Neuron (in vitro differentiated cells): ENCODE data around the gene ASAP3.

Experiments
- H2AFZ ChIP-seq: one replicate; pipeline ENCODE4 v1.6.1; 2013; ENCODE audit warnings: low read depth, mild to moderate bottlenecking, inconsistent platforms, low read length, moderate library complexity
- H3K27me3 ChIP-seq: one replicate; pipeline ENCODE4 v1.6.1; 2013; ENCODE audit warnings: low read length; ENCODE audit not compliant: insufficient read depth
- H3K36me3 ChIP-seq: one replicate; pipeline ENCODE4 v1.6.1; 2013; ENCODE audit warnings: low read length; ENCODE audit not compliant: insufficient read depth
- H3K4me1 ChIP-seq: one replicate; pipeline ENCODE4 v1.6.1; 2013; ENCODE audit warnings: low read length; ENCODE audit not compliant: insufficient read depth
- H3K4me3 ChIP-seq: 2 replicates; pipeline ENCODE4 v1.5.1; 2013; ENCODE audit warnings: mild to moderate bottlenecking, low read length, moderate library complexity
- H3K9me3 ChIP-seq: one replicate; pipeline ENCODE4 v1.6.1; 2013; ENCODE audit warnings: low read length

ASAP3 gene

GRCh38 chr1:23428136-23428905 is 55.7 kb downstream of the ASAP3 start:
- Histone ChIP-seq H3K4me1 (no peaks in the 10 kb centered on the region), H3K9me3 (no peaks in the 10 kb centered on the region), H3K36me3 (peaks cover 62% of the 10 kb centered on the region), H3K27me3 (no peaks in the 10 kb centered on the region), H2AFZ (no peak overlapping the region), H3K4me3 (no peak overlapping the region)

DNA sequence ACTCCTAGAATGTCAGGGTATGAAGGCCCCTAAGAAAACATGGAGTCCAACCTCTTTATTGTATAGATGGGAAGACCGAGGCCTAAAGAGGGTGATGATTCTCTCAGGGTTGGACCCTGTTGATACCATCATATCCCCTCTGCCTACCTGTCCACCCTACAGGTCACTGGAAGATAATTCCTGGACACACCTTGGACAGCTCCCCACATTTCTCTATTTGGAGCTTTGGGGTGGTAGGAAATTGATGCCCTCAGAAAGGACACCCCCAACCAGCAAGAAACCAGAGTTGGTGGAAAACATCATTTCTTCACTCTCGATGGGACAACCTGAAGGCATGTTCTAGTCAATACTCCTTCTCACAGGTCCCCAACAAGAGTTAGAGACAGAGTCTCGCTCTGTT is 56.4 kb downstream of the ASAP3 start:
- no peaks in the 10 kb centered on the region for H3K27me3 ChIP-seq
- no peaks in the 10 kb centered on the region for H3K4me1 ChIP-seq
- H3K4me3 ChIP-seq, result no peak overlapping the region
- peaks cover 54% of the 10 kb centered on the region for H3K36me3 ChIP-seq
- H2AFZ ChIP-seq, result no peak overlapping the region
- no peaks in the 10 kb centered on the region for H3K9me3 ChIP-seq

DNA sequence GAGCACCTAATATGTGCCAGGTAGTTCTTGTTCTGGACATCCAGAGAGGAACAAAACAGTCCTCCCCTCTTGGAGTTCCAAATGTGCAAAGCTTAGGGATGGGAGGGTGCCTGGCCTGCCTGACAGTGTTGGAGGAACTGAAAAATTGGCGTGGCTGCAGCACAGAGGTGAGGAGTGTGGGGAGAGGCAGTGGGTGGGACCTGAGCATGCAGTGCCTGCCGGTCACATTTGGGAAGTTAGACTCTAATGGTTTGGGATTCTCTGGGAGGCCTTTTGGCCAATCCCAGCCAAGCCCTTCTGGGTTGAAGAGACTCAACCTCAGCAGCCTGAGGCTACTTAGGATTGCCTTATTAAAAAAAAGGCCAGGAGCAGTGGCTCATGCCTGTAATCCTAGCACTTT is 57.2 kb downstream of the ASAP3 start:
- no peak overlapping the region for H2AFZ ChIP-seq
- no peak overlapping the region for H3K4me3 ChIP-seq
- peaks cover 48% of the 10 kb centered on the region for H3K36me3 ChIP-seq
- no peaks in the 10 kb centered on the region for H3K4me1 ChIP-seq
- no peaks in the 10 kb centered on the region for H3K27me3 ChIP-seq
- no peaks in the 10 kb centered on the region for H3K9me3 ChIP-seq

GRCh38 chr1:23425193-23425494 is 58.8 kb downstream of the ASAP3 start:
- H3K36me3 ChIP-seq, result peaks cover 32% of the 10 kb centered on the region
- no peaks in the 10 kb centered on the region for H3K9me3 ChIP-seq
- no peak overlapping the region for H3K4me3 ChIP-seq
- H2AFZ ChIP-seq, result no peak overlapping the region
- H3K27me3 ChIP-seq, result no peaks in the 10 kb centered on the region
- H3K4me1 ChIP-seq, result no peaks in the 10 kb centered on the region

DNA sequence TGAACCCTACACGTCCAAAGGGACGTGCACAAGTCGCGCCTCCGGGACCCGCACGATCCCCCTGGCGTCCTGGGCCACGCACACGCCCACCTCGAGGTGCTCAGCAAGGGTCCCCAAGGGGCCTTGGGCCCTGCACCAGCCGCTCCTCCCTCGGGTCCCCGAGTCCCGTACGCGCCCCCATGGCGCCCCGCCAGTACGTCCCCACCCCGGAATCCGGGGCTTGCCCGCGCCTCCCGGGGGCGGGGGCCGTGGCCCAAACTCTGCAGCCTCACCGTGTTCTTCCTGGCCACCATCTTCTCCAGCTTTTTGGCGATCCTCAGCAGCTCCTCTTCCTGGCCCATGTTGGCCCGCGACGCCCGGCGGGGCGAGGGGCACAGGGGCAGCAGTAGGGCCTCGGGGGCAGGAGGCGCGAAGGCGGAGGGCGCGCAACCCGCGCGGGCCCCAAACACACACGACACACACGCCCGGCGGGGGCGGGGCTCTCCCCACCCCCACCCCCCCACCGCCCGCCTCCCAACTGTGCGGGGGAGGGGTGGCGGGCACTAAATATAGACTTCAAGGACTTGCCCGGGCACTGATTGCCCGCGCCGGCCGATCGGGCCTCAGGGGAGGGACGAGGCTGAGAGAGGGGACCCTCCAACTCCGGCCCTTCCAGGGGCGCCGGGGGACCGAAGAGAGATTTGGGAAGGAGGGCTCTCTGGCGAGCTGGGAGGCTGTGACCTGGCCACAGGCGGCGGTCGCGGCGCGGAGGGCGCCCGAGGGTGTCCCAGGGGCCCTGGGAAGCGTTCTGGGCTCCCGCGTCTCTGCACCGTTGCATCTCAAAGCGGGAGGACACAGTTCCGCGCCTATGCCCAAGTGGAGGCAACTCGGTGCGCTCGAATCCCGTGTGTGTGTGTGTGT is 59.4 kb downstream of the ASAP3 start, which contains the start of gene TCEA3:
TSS of gene TCEA3 (minus strand) at position 456 of the 900 bp plus-strand sequence. CDS start at position 341, 115 bp downstream.
- Histone ChIP-seq H3K4me1 (no peaks in the 10 kb centered on the region), H3K36me3 (peaks cover 26% of the 10 kb centered on the region), H2AFZ (no peak within 1 kb of the TSS), H3K27me3 (no peaks in the 10 kb centered on the region), H3K9me3 (no peaks in the 10 kb centered on the region), H3K4me3 (no peak within 1 kb of the TSS)

GRCh38 chr1:23423415-23424292 is 60.3 kb downstream of the ASAP3 start:
- H3K4me1 ChIP-seq, result peaks cover 6% of the 10 kb centered on the region
- no peak overlapping the region for H2AFZ ChIP-seq
- H3K27me3 ChIP-seq, result no peaks in the 10 kb centered on the region
- H3K4me3 ChIP-seq, result no peak overlapping the region
- H3K36me3 ChIP-seq, result peaks cover 18% of the 10 kb centered on the region
- no peaks in the 10 kb centered on the region for H3K9me3 ChIP-seq

- Histone ChIP-seq H2AFZ (no peak overlapping the region), H3K27me3 (no peaks in the 10 kb centered on the region), H3K4me3 (no peak overlapping the region), H3K36me3 (peaks cover 13% of the 10 kb centered on the region), H3K9me3 (no peaks in the 10 kb centered on the region), H3K4me1 (peaks cover 6% of the 10 kb centered on the region)
Observed at GRCh38 chr1:23422941-23423340, 61.0 kb downstream of the ASAP3 start.

DNA sequence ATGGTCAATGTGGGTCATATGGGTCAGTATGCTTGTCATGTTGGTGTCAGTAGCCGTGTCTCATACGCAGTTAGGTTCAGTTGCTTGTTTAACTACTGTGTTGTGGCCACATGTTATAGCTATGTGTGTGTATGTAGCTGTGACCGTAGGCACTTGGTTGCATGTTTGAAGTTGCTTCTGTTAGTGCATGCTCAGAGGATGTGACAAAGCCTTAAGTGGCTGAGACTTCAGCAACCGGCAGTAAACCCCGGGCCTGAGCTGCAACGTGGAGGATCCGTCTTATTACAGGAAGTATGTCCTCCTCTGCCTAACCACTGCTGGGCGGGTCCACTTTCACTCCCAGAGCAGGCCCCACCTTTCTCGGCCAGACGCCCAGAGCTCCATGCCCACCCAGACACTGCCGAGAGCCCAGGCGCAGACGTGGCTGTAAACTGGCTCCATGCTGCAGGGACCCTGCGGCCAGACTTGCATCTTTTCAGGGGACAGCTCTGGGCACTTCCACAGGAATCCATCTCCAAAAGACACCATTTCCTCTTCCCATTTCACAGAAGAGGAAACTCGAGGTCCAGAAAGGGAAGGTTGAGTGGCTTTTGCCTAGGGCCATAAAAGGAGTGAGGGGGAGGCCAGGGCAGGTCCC is 61.6 kb downstream of the ASAP3 start:
- H3K27me3 ChIP-seq, result no peaks in the 10 kb centered on the region
- H3K36me3 ChIP-seq, result peaks cover 8% of the 10 kb centered on the region
- peaks cover 6% of the 10 kb centered on the region for H3K4me1 ChIP-seq
- no peaks in the 10 kb centered on the region for H3K9me3 ChIP-seq
- no peak overlapping the region for H3K4me3 ChIP-seq
- H2AFZ ChIP-seq, result no peak overlapping the region

DNA sequence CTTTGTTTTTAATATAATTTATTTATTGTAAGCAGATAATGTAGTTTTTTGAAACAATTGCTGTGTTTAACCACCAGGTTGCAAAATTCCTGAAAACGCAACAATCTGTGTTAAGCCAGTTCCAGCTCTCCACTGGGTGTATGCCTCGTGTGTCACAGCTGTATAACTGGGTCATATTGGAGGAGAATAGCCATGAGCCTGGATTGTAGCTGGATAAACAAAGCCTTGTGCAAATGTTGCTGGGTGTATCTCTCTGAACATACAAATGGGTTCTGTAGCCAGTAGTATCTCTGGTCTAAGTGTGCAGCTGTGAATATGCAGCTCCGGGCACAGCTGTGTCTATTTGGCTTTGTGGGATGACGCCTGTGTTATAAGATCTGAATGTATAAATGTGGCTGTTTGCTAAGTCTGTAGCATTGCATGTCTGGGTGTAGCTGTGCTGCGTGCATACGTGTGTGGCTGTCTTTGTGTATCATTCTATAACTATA is 62.2 kb downstream of the ASAP3 start:
- no peak overlapping the region for H2AFZ ChIP-seq
- H3K36me3 ChIP-seq, result peaks cover 8% of the 10 kb centered on the region
- no peak overlapping the region for H3K4me3 ChIP-seq
- H3K27me3 ChIP-seq, result no peaks in the 10 kb centered on the region
- peaks cover 6% of the 10 kb centered on the region for H3K4me1 ChIP-seq
- H3K9me3 ChIP-seq, result no peaks in the 10 kb centered on the region

DNA sequence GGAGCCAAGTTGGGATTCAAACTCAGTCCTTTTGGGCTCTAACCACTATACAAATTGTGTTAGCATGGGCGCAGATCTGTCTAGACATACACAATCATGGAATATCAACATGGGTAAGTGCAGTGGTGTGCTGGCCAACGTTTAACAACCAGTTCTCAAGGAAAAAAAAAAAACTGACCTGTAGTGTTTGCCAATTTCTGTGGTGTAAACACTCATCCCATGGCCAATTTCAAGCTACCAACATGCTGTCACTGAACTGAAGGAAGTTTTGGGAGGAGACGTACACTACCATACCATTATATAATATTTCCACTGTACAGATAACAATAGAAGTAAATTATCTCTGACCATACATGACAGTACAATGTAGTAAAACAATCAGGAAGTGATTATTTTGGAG is 62.6 kb downstream of the ASAP3 start:
- no peak overlapping the region for H3K4me3 ChIP-seq
- H2AFZ ChIP-seq, result no peak overlapping the region
- H3K4me1 ChIP-seq, result peaks cover 6% of the 10 kb centered on the region
- H3K36me3 ChIP-seq, result peaks cover 5% of the 10 kb centered on the region
- H3K9me3 ChIP-seq, result no peaks in the 10 kb centered on the region
- H3K27me3 ChIP-seq, result no peaks in the 10 kb centered on the region

DNA sequence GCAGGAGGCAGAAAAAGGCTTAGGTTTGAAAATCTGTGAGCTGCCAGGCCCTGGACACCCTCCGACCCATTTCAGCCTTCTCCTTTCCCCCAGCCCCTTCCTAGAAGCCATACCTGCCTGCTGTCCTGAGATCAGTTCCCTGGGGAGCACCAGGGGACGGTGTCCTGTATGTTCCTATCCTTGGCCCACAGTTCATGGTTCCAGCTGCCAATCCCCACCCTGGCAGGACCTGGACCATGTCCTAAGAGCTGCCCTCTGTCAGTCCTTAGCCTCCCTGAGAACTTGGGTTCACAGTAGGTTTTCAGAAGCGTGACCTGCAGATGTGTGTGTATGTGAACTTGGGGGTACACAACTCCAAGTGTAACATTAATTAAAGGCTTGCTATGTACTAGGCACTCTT is 63.2 kb downstream of the ASAP3 start:
- peaks cover 6% of the 10 kb centered on the region for H3K4me1 ChIP-seq
- H3K9me3 ChIP-seq, result no peaks in the 10 kb centered on the region
- H2AFZ ChIP-seq, result no peak overlapping the region
- no peaks in the 10 kb centered on the region for H3K27me3 ChIP-seq
- no peak overlapping the region for H3K4me3 ChIP-seq
- no peaks in the 10 kb centered on the region for H3K36me3 ChIP-seq

DNA sequence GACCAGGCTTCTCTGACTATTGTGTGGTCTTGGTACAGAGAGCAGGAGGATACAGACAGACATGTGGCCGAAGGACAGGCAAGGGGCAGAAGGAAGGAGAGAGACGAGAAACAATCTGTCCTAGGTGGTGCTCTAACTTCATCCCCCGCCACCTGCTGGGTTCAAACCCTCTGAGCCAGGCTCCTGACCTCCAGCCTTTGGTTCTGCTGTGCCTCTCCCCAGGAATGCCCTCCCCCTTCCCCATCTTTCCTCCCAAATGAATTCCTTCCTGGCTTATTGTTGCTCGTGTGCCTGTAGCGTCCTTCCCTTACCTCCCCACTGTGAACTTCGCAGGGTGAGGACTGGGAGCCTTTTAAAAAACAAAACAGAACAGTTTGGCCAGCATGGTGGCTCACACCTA is 64.8 kb downstream of the ASAP3 start:
- Histone ChIP-seq H3K4me3 (no peak overlapping the region), H3K36me3 (no peaks in the 10 kb centered on the region), H3K4me1 (peaks cover 6% of the 10 kb centered on the region), H2AFZ (no peak overlapping the region), H3K9me3 (no peaks in the 10 kb centered on the region), H3K27me3 (no peaks in the 10 kb centered on the region)
